ENCODE measurements around the gene KIF6.

DNA sequence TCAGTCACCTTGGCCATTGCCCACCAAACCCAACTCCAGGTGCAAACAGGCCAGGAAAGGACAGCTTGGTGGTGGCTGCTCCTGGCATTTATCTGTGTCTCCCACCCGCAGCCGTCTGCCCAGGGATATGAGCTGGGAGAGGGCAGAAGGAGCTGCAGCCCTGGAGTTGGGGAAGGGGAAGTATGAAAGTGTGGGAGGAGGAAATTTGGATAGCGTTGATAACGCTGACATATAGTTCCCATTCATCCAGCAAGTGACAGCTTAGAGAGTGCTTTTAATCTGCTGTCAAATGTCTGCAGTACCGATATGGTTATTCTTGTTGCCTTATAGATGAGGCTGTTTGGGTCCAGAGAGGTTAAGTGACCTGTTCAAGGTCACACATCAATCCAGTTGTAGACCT, 403.4 kb downstream of the KIF6 start:
- TF ChIP-seq GATA3 (IDR thresholded peaks at IDR 0.05; ENCODE audit: low read depth, low read length) (no peak), GATA2 (IDR thresholded peaks at IDR 0.05; ENCODE audit: low read depth, low read length) (no peak)

All from SH-SY5Y (cell line).